ENCODE data around the gene FCRL6.

FCRL6 gene

DNA sequence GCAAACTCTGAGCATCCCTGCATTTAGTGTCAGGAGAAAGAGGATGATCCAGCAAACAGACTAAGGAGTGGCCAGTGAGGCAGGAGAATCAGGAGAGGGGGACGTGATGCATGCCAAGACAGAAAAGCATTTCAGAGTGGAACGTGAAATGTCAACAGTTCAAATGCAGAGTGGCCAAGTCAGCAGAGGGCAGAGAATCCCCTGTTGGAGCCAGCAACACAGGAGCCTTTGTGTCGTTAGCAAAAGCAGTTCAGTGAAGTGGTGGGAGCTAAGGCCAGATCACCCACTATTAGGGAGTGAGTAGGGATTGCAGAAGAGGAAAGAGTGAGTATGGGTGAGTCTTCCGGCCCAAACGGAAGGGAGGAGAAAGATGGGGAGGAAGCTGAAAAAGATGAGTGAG is 6.6 kb upstream of the FCRL6 start:
- H3K27me3 ChIP-seq (ENCODE audit: insufficient read depth, low read length): no peaks in the 10 kb centered on the region
- no peaks in the 10 kb centered on the region for H4K20me1 ChIP-seq (ENCODE audit: insufficient read depth, low read length)
- H3K4me2 ChIP-seq (ENCODE audit: low read length): no peak overlapping the region
- H3K9ac ChIP-seq (ENCODE audit: low read length): no peak overlapping the region
- H2AFZ ChIP-seq (ENCODE audit: low read length): no peak overlapping the region
- H3K9me3 ChIP-seq (ENCODE audit: low read length): no peaks in the 10 kb centered on the region
- H3K27ac ChIP-seq (ENCODE audit: low read depth, low read length, poor library complexity, severe bottlenecking): no peak overlapping the region
- H3K79me2 ChIP-seq (ENCODE audit: insufficient read depth, low read length): no peaks in the 10 kb centered on the region
- no peak overlapping the region for H3K4me3 ChIP-seq (ENCODE audit: low read depth, low read length, poor library complexity, severe bottlenecking)
- H3K36me3 ChIP-seq (ENCODE audit: insufficient read depth, low read length): no peaks in the 10 kb centered on the region
- TF ChIP-seq EZH2 (IDR thresholded peaks at IDR 0.05; ENCODE audit: borderline replicate concordance, low read length): no peak
- TF ChIP-seq, protein P1, sequence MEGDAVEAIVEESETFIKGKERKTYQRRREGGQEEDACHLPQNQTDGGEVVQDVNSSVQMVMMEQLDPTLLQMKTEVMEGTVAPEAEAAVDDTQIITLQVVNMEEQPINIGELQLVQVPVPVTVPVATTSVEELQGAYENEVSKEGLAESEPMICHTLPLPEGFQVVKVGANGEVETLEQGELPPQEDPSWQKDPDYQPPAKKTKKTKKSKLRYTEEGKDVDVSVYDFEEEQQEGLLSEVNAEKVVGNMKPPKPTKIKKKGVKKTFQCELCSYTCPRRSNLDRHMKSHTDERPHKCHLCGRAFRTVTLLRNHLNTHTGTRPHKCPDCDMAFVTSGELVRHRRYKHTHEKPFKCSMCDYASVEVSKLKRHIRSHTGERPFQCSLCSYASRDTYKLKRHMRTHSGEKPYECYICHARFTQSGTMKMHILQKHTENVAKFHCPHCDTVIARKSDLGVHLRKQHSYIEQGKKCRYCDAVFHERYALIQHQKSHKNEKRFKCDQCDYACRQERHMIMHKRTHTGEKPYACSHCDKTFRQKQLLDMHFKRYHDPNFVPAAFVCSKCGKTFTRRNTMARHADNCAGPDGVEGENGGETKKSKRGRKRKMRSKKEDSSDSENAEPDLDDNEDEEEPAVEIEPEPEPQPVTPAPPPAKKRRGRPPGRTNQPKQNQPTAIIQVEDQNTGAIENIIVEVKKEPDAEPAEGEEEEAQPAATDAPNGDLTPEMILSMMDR (IDR thresholded peaks at IDR 0.05; ENCODE audit: low read length): no peak
- no peaks in the 10 kb centered on the region for H3K4me1 ChIP-seq (ENCODE audit: insufficient read depth, low read length, severe bottlenecking)
- H3K9me2 ChIP-seq (ENCODE audit: low read depth, low read length): no peaks in the 10 kb centered on the region
- no peaks in the 10 kb centered on the region for H3F3A ChIP-seq (ENCODE audit: insufficient read depth, low read length)

DNA sequence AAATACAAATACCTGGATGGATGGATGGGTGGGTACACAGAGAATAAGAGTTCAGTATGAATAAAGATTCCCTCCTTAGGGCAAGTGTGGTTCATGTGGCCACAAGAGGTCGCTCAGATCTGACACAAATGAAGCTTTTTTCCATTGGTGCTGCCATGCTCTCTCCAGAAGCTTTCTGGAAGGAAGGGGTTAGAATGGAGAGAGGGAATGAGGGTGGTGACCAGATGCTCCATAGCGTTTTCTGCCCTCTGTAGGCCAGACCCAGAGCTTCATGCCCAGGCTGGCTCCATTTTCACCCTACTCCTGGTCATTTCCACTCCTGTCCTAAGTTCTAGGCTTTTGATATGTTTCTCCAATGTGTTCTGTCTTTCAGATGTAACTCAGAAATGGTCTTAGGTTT is 3.3 kb upstream of the FCRL6 start:
- Histone ChIP-seq H4K20me1 (ENCODE audit: insufficient read depth, low read length) (no peaks in the 10 kb centered on the region), H3K27ac (ENCODE audit: low read depth, low read length, poor library complexity, severe bottlenecking) (no peak overlapping the region), H2AFZ (ENCODE audit: low read length) (no peak overlapping the region), H3F3A (ENCODE audit: insufficient read depth, low read length) (no peaks in the 10 kb centered on the region), H3K9me3 (ENCODE audit: low read length) (no peaks in the 10 kb centered on the region), H3K9ac (ENCODE audit: low read length) (no peak overlapping the region), H3K4me3 (ENCODE audit: low read depth, low read length, poor library complexity, severe bottlenecking) (no peak overlapping the region), H3K9me2 (ENCODE audit: low read depth, low read length) (no peaks in the 10 kb centered on the region), H3K36me3 (ENCODE audit: insufficient read depth, low read length) (no peaks in the 10 kb centered on the region), H3K4me2 (ENCODE audit: low read length) (no peak overlapping the region), H3K27me3 (ENCODE audit: insufficient read depth, low read length) (no peaks in the 10 kb centered on the region), H3K79me2 (ENCODE audit: insufficient read depth, low read length) (no peaks in the 10 kb centered on the region), H3K4me1 (ENCODE audit: insufficient read depth, low read length, severe bottlenecking) (no peaks in the 10 kb centered on the region)
- TF ChIP-seq, protein P1 (IDR thresholded peaks at IDR 0.05; ENCODE audit: low read length): peak; percentile 77
- no peak for TF ChIP-seq EZH2 (IDR thresholded peaks at IDR 0.05; ENCODE audit: borderline replicate concordance, low read length)

DNA sequence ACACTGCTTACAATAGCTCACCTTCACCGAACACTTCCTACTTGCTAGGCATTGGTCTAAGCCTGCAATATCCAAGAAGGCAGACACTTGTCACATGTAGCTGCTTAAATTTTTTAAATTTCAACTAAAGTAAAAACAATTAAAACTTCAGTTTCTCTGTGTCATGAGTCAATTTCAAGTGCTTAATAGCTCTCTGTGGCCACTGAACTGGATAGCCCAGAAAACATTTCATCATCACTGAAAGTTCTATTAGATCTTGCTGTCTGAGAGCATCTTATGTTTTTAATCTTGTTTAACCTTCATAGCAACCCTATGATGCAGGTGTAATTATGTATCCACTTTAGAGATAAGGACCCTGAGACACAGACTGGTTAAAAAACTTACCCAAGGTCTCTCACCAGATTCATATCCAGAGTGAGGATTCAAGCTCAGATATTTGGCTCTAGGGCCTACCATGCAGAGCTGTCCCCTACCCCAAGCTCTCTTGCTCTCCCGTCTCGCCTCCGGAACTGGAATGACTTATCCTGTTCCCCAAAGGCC is 2.6 kb upstream of the FCRL6 start:
- no peak overlapping the region for H3K4me2 ChIP-seq (ENCODE audit: low read length)

More for the DNA sequence above, 2.6 kb upstream of the FCRL6 start:
- no peak overlapping the region for H3K4me3 ChIP-seq (ENCODE audit: low read depth, low read length, poor library complexity, severe bottlenecking)
- H3K4me1 ChIP-seq (ENCODE audit: insufficient read depth, low read length, severe bottlenecking): no peaks in the 10 kb centered on the region
- no peak overlapping the region for H3K27ac ChIP-seq (ENCODE audit: low read depth, low read length, poor library complexity, severe bottlenecking)
- no peaks in the 10 kb centered on the region for H3K36me3 ChIP-seq (ENCODE audit: insufficient read depth, low read length)
- H2AFZ ChIP-seq (ENCODE audit: low read length): no peak overlapping the region
- H3K27me3 ChIP-seq (ENCODE audit: insufficient read depth, low read length): no peaks in the 10 kb centered on the region
- TF ChIP-seq EZH2 (IDR thresholded peaks at IDR 0.05; ENCODE audit: borderline replicate concordance, low read length): no peak
- TF ChIP-seq, protein P1 (IDR thresholded peaks at IDR 0.05; ENCODE audit: low read length): no peak
- H4K20me1 ChIP-seq (ENCODE audit: insufficient read depth, low read length): no peaks in the 10 kb centered on the region
- no peaks in the 10 kb centered on the region for H3F3A ChIP-seq (ENCODE audit: insufficient read depth, low read length)
- no peaks in the 10 kb centered on the region for H3K9me2 ChIP-seq (ENCODE audit: low read depth, low read length)
- no peak overlapping the region for H3K9ac ChIP-seq (ENCODE audit: low read length)
- no peaks in the 10 kb centered on the region for H3K79me2 ChIP-seq (ENCODE audit: insufficient read depth, low read length)
- H3K9me3 ChIP-seq (ENCODE audit: low read length): no peaks in the 10 kb centered on the region

All from OCI-LY1 (cell line).